Astrocyte (in vitro differentiated cells and primary cell): ENCODE data around the gene EMP2.

ENCODE experiments used
- EZH2 ChIP-seq: IDR thresholded peaks from 2 replicates; pipeline ENCODE4 v1.6.1; 2012; ENCODE audit warnings: mild to moderate bottlenecking, low read length, inconsistent platforms; ENCODE audit not compliant: insufficient read depth
- TF ChIP-seq, protein P1 (sequence below): IDR thresholded peaks from 2 replicates; pipeline ENCODE4 v1.5.1; 2011; ENCODE audit warnings: low read depth, mild to moderate bottlenecking, inconsistent platforms, low read length, moderate library complexity; ENCODE audit not compliant: insufficient read depth

DNA sequence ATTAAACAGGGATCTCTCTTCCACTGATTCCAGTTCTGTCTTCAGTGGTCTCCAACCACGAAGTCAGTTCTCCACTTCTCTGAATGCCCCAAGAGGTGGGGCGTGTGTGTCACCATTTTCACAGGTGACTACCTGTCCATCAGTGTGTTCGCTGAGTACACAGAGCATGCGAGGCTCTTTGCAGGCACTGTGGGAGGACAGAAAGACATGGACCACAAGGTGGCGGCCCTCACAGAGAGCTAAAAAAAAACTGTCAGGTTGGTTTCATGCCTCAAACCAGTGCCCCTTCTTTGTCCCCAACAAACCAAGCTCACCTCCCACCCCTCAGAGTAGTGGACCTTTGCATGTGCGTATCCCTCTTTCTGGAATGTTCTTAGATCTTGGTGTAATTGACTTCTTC is 13.8 kb downstream of the EMP2 start:
- TF ChIP-seq EZH2, result no peak
- TF ChIP-seq, protein P1, sequence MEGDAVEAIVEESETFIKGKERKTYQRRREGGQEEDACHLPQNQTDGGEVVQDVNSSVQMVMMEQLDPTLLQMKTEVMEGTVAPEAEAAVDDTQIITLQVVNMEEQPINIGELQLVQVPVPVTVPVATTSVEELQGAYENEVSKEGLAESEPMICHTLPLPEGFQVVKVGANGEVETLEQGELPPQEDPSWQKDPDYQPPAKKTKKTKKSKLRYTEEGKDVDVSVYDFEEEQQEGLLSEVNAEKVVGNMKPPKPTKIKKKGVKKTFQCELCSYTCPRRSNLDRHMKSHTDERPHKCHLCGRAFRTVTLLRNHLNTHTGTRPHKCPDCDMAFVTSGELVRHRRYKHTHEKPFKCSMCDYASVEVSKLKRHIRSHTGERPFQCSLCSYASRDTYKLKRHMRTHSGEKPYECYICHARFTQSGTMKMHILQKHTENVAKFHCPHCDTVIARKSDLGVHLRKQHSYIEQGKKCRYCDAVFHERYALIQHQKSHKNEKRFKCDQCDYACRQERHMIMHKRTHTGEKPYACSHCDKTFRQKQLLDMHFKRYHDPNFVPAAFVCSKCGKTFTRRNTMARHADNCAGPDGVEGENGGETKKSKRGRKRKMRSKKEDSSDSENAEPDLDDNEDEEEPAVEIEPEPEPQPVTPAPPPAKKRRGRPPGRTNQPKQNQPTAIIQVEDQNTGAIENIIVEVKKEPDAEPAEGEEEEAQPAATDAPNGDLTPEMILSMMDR, result no peak
